ENCODE results near the gene DDIT4. TPM values are rescaled to one million over a fixed set of nuclear protein-coding genes. Genes with fewer than 3 reads are reported as not detected.

The DDIT4 gene
- total and polyA plus RNA-seq, 2 of the 8 experiments (the other 6 are each of a cell fraction or from before 2014, with no cell fraction given): 47.4 to 108 TPM

DNA sequence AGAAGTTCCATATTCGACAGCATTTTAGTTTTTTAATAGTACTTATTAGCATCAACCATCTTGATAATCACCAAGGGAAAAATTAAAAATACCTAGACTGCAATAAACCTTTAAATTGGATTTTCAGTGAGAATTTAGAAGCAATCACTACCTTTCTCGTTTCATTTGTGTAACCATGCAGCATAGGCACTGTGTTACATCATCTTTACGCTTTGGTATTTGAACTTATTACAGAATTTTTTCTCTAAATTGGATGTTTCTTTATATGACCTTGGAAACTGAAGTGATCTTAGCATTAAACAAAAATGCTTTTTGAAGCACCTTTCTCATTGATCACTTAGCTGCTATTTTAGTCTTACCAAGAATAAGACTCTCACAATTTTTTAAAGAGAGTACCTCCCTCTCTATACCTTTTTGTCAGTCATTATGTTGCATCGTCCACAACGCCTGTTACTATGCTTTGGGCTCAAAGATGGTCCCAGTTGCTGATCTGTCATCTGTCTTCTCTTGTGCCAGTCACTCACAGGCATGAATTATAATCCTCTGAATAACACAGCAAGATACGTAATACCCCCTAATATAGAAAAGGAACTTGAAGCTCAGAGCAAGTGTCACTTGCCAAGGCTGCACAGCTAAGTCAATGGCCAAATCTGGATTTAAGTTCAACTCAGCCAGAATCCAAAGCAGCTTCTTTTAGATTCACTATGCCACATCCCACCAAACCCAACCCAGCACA, 38.0 kb upstream of the DDIT4 start (continued):
- TF ChIP-seq TAF1 (IDR thresholded peaks at IDR 0.05; ENCODE audit: low read depth, low read length) (no peak), CBX5 (IDR thresholded peaks at IDR 0.05; ENCODE audit: low read depth, low read length) (no peak), RBBP5 (IDR thresholded peaks at IDR 0.05; ENCODE audit: borderline replicate concordance, low read depth, low read length) (no peak)

Measured in H1 (cell line).